HG02623 (cell line): Measurements from ENCODE around the gene GDF7.

Experiments used
- ATAC-seq: cut with Tn5 transposase; IDR thresholded peaks from one replicate; pipeline ENCODE4 v1.9.1; 2021; ENCODE audit warnings: moderate library complexity; ENCODE audit not compliant: unreplicated experiment

GDF7 gene

DNA sequence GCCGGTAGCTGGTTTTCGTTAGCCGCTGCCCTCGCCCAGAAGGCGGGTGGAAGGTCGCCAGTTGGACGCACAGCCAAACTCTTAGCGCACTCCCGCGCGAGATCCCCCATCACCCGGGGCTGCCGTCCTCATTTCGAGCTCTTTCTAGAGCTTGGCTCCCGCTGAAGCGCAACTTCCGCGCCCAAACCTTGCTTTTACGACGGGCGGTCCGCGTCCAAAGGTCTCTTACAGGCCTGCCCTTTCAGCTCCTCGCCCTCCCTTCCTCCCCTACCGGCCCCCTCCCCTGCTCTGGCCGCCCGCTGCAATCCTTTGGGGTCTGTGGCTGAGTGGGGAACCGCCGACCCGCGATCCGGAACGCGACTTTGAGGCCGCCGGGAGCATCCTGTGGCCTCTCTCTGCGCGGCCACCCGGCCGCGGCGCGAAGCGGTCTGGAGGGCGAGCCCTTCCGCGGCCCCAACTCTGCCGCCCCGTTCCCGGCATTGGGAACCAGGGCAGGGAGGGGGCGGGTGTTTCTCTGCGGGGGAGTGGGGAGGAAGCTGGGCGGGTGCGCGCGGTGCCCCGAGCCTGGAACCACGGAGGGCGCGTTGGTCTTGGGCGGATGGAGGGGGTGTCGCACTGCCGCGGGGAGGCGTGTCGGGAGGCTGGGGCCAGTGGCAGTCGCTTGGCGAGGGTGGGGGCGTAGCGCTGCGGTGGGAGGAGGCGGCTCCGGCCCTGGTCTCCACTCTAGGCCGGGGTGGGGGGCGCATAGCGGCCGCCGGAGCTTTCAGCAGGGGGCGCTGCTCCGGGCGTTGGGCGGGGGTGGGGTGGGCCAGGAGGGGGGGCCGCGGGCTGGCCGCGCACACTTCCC is at the start of gene GDF7:
Gene GDF7 (plus strand): TSS at position 841 of the 847 bp plus-strand sequence. CDS start 96 bp downstream, outside the sequence.
- no peak for ATAC-seq

DNA sequence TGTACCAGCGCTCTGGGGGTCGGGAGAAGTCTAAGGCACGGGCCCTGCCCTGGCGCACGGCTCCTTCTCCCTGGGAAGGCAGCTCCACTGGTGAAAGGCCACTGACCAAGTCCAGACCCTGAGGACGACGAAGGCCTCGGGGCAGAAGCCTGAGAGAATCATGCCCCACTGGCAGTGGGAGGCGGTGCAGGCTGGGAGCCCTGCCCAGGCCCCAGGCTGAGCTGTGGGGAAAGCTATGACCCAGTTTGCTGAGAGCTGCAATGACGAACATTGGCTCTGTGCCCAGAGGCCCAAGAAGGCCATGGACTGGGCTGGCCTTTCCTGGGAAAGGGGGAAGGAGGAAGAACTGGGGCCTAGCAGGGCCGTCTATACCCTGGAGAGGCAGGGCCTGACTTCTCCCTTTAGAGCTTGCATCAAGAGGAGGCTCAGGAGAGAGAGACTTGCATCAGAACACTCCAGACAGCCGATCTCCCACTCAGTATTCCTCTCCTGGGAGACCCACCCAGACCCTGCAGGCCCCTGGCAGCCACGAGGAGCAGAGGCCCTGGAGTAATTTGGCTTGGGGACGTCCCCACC is 49.0 kb upstream of the GDF7 start:
- ATAC-seq: no peak

GRCh38 chr2:20618468-20618885 is 48.5 kb upstream of the GDF7 start:
- no peak for ATAC-seq

- ATAC-seq: no peak
These were observed 47.9 kb upstream of the GDF7 start for GRCh38 chr2:20618886-20619521.

DNA sequence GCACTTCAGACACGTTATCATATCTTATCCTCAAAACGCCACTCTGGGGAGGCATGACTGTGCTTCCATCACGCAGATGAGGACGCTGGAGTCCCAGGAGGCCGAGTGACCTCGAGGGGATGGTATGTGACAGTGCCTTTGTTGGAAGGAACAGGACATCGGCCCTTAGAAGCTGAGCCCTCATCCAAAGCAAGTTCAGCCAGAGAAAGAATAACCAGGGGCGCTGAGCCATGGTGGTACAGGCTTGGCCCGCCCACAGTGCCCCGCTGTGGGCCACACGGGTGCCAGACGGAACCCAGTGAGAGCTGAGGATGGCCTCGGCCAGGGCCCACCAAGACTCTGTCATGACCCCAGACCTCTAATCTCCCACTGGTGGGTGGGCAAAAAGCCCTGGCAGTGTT is 47.3 kb upstream of the GDF7 start:
- no peak for ATAC-seq

- no peak for ATAC-seq
These were observed 46.7 kb upstream of the GDF7 start for GRCh38 chr2:20620271-20620681.

DNA sequence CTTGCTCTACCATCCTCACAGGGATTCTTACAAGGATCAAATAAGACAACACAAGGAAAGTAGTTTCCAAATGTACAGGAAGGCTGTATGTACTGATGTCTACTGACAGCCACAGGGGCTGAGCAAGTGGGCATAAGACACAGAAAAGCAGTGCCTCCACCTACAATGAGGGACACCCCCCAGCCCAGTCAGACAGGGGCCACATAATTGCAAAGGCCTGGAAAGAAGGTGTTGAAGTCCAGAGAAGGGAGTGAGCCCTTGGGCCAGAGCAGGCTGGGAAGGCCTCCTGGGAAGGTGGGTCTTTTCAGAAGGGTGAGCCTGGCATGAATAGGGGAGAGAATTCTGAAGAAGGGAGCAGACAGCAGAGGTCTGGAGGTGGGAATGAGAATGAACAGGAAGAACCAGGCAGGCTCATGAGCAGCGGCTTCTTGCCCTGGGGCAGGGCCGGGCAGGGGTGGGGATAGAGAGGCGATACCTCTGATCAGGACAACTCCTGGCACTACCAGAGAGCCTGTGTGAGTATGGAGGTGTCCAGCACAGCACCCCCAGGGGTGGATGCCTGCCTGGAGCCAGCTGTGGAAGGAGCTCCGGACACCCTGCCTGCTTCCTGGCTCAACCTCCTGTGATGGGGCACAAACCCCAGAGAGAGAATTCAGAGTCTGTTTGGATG is 46.1 kb upstream of the GDF7 start:
- ATAC-seq: no peak

DNA sequence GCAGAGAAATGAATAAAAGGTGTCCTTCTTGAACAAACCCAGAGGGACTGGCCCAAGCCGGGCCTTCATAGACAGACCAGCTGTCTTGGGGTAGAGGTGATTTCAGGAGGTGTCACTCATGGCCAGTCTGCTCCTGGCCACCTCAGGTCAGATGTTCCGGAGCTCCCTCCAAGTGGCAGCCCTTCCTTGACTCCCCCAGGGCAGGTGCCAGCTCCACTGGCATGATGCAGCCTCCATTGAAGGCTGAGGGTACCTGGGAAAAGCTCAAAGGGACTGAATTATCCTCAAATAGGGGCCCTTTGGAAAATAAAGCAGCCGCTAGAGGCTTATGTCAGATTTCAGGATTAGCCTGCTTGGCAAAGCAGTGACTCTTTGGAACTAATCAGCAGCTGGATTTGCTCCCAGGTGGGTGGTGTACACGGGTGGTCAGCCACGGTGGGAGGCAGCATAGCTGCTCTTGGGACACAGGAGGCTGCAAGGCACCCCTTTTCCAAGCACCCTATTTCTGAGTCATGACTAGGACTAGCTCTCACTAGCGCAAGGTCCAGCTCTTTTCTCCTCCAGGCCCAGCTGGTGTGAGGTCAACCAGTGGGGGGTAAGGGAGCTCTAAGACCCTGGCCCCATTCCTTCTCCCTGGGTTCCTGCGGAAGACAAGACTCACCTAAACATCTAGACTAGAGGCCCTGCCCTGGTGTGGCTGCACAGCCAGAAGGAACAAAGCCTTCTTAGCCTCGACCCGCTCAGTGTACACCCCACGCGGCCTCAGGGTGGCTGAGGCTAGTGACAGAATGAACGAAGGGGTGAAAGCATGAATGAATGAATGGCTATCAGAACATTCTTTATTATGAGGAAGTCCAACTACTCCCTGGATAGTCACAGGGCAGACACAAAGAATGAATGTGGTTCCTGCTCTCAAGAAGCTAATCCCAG is 45.3 kb upstream of the GDF7 start:
- ATAC-seq: no peak

DNA sequence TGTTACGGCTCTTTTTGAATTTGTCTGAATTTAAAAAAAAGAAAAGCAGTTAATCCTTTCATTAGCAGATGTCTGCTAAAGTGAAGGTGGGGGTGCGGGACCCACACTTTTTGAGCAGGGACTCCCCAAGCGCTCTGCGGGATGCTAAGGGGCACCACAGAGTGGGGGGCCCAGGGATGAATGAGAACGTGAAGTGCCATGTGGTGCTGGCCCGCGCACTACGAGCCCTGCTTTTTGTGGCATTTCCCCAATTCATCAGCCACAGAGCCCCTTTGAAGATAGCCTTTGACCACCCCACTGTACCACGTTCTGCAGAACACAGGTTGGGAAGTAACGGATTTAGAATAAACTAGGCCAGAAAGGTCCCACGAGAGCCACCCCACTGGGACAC is 44.7 kb upstream of the GDF7 start:
- no peak for ATAC-seq

DNA sequence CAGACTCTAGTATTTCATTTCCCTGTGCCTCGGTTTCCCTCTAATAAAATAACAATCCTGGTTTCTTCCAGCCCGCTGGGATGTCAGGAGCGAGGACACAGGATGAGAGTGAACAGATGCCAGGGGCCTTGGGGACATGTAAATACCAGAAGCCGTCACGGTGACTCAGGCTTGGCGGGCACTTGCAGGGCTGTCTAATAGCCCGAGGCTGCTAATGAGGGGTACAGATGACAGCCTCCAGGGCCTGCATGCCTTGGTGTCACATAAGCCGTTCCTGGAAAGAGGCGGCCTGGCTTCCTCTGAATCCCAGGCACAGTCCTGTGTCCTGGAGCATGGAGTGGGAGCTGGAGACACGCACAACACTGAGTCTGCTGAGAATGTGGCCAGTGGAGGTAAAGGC is 44.2 kb upstream of the GDF7 start:
- ATAC-seq: no peak

GRCh38 chr2:20623241-20623640 is 43.7 kb upstream of the GDF7 start:
- no peak for ATAC-seq

DNA sequence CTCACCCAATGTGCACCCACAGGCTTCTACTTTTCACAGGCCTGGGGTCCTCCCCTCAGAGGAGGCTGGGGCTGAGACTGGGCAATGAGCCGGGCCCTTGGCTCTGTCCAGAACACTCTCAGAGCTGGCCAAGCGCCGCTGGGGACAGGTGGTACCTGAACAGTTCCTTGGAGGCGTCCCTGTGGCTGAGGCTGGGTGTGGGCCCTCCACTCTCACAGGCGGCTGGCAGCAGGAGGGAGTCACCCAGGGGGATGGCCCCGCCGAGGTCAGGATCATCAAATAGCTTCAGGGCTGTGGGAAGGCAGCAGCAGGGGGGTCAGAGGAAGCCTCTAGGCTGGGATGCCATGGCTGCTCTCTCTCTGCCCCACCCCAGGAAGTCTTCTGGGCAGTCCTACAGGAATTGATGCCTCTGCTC is 43.2 kb upstream of the GDF7 start:
- ATAC-seq: no peak

- ATAC-seq: no peak
These were observed 42.6 kb upstream of the GDF7 start for GRCh38 chr2:20624156-20624883.

GRCh38 chr2:20624884-20625485 is 42.0 kb upstream of the GDF7 start:
- ATAC-seq: no peak

DNA sequence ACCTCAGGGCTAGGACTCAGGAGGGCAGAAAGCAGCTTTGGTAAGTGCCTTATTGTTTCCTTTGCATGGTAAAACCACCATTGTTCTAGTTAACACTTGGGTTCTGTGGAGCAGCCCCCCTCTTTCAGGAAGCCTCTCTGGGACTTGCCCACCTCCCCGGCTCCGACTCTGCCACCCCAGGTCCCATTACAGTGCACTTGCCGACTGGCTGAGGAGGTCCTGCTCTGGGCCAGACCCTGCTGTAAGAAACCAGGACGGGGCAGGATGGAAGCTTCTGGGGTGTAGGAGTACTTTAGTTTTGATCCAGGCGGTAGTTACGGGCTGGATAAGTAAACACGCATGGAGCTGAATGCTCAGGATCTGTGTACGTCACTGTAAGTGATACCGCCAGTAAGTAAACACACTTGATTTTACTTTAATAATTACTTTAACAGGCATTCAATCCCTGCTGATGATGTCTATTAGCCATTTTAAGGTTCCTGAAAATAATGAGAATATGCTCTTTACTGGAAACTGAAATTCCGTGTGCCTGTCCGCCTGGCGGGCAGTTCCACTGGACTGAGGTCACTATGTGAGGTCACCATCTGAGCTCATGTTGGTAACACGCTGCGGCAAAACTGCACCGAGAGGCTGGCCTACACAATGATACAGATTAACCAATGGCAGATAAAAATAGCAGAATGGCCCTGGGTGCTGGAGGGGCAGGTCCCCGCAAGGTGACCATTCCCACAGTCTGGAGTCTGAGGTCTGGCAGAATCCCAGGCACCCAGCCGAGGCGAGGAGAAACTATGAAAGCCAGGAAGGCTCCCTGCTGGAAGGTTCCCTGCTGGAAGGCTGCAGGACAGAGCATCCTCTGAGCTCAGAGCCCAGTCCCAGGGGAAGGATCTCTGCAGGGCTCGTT is 41.2 kb upstream of the GDF7 start:
- no peak for ATAC-seq

- no peak for ATAC-seq
These were observed 40.6 kb upstream of the GDF7 start for GRCh38 chr2:20626392-20626697.

DNA sequence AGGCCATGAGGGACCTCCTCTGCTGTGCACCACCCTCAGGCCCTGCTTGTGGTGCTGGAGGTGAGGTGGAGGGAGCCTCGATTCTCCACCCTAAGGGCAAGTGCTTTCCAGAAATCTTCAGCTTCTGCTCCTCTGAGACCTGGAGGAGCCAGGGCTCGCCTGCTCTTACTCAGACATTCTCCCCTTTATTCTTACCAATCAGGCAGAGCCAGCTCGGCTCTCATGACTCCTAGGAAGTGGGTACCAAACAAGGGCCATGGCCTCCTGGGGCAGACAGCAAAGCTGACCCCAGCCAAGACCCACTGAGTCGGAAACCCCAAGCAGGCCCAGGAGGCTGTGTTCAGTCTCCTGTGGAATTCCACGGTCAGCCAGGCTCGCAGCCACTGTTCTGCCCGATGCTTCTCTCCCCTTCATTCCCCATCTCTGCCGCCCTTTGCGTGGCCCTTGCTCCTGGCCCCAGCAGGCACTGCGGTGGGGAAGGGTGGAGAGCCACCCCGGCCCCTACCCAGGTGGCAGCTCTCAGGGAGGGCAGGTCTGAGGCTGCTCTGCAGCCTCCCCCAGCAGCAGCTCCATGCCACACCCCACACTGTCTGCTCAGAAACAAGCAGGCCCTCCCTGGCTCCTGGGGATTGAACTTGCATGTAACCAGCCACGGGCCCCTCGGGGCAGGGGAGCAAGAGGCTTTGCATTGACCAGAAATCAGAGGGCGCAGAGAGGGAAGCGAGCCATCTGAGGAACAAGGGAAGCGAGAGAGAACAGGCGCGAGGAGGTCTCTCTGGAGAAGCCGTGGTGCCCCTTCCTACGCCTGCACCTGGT is 40.0 kb upstream of the GDF7 start:
- no peak for ATAC-seq
